Activated naive CD4-positive, alpha-beta T cell treated with anti-CD3 and anti-CD28 coated beads, Interleukin-2, amount 50 U/mL, for 16 hours (primary cell): Measurements from ENCODE around the gene TRIM65.
"Not testable (repeated sequence)": the region's sequence is repeated elsewhere in the genome, so short reads cannot be mapped to it uniquely, and the experiment has no call there.

Experiments
- DNase-seq: peaks from one replicate; pipeline ENCODE4 v3.0.0-alpha.2; 2020

TRIM65 gene

DNA sequence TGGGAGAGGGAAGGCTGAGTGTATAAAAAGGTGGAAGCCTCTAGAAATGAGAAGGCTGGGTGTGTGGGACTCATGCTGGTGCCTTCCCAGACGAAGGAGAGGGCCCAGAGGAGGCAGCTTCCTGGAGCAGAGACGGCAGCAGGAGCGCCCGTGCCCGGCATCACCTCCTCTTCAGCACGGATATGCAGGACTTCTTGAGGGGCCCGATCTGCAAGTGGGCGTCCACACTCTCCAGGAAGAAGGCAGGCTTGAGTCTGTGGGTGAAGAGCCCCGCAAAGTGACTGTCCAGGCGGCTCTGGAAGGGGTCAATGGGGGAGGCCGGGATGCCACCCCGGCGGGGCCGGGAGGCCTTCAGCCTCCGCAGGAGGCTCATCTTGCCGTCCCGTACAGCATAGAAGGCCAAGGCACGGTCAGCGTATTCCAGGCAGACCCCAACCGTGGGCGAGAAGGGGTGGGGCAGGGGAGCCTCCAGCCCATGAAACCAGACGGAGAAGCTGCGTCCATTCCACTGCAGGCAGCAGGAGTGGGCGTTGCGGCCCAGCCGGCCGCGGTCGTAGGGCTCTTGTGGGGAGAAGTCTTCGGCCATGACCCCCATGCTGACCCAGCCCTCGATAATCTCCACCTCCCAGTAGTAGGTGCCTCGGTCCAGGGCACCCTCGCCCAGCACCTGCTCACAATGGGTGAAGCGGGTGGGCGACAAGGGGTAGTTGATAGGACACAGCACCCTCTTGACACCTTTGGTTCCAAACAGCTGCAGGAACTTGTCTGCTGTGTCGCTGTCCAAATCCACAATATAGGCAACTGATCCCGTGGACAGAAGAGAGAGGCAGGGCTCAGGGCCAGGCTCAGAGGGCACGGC, 22.2 kb downstream of the TRIM65 start:
- DNase-seq, result no peak

DNA sequence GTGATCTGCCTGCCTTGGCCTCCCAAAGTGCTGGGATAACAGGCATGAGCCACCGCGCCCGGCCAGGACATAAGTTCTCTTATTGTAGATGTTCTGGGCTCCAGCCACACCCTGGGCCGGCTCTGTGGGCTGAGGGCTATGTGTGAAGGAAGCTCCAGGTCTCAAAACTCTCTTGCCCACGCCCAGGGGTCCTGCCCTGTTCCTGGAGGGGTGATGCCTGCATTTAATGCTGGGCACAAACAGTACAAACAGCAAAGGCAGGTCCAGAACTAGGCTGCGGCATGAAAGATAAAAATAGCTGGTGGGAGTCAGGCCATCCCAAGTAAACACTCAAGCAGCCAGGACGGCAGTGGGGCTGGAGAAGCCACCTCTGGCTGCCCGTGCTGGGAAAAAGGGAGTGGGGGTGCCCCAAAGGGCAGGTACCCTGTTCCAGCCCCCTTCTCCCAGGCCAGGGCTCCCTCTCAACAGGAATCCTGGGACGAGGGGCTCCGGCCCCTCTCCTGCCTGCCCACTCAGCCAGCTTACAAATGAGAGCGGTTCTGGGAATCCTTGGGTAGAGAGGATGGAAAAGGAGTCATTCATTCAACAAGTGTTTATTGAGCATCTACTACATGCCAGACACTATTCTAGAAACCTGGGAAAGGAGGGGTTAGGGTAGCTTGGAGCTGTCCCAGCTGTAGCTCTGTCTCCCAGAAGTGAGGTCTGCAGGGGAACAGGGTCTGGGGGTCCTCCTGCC, 23.0 kb downstream of the TRIM65 start:
- no peak for DNase-seq

DNA sequence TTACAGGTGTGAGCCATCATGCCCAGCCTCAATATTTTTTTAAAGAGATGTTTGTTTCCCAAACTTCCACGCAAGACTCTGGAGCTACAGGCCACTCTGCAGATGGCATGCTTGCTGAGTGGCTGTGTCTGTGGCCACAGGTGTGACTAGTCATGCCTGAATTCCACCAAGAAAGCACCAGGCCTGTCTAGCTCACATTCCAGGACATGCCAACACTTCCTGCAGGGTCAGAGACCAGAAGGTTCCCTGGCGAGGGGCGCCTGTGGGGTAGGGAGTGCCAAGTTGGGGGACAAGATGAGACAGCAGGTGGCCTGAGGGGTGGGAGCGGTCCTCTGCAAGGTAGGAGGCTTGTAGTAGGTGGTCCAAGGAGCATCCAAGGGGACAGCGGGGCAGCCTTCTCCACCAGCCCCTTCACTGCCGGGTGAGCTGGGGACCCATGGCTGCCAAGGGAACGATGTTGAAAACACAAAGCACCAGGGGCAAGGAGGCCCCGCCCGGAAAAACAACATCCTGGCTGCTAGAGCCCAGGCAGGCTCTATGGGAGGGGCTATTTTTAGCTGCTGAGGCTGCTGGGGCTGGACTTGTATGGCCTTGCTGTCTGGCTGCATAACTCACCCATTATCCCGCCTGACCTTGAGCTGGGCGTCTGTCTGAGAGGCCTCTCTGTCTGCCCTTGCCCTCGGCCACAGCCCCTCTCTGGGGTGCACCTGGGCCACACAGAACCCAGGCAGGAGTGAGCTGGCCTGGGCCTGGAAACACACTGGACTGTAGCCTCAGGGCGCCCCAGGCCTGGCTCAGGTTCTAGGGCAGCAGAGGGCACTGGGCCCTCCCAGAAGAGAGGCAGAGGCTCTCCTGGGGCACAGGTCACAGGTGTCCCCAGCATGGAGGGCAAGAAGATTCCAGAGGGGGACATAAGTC, 24.1 kb downstream of the TRIM65 start:
- peak; percentile 26 for DNase-seq

DNA sequence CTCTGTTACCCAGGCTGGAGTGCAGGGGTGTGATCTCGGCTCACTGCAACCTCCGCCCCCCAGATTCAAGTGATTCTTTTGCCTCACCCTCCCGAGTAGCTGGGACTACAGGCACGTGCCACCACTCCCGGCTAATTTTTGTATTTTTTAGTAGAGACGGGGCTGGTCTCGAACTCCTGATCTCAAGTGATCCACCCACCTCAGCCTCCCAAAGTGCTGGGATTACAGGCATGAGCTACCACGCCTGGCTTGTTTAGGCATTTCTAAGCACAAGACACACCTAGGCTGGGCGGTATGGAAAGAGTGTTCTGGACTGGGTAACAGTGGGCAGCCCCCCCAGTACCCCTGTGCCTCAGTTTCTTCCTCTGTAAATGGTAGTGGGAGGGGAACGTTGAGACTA, 26.5 kb downstream of the TRIM65 start:
- not testable (repeated sequence) for DNase-seq

DNA sequence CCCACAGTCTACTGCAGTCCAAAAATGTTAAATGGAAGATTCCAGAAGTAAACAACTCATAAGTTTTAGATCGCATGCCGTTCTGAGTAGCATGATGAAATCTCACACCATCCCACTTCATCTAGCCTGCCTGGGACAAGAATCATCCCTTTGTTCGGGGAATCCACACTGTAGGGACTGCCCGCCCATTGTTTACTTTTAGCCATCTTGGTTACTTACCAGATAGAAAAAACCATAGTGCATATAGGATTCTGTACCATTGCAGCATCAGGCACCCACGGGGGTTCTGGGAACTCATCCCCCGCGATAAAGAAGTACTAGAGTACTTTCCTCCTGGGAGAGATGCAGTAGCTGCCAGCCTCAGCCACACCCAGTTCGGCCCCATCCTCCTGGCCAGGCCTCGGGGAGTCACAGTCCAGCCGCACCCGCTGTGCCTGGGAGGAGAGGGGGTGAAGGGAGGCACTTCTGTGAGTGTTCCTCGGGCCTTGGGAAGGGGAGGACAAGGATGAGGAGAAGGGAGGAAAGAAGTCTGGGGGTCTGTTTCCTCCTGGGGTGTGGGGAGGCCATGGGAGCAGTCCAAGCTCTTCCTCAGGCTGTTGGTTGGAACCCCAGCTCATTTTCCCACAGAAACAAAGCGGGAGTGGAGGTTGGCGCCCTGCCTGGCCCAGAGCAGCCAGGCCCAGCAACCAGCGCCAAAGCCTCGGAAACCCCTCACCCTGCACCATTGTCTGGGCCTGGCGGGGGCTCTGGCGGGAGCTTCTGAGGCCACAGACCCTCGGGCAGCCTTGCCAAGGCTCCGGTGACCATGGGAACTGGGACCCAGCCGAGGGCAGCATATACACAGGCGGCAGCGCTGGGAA, 27.2 kb downstream of the TRIM65 start:
- DNase-seq, result no peak

DNA sequence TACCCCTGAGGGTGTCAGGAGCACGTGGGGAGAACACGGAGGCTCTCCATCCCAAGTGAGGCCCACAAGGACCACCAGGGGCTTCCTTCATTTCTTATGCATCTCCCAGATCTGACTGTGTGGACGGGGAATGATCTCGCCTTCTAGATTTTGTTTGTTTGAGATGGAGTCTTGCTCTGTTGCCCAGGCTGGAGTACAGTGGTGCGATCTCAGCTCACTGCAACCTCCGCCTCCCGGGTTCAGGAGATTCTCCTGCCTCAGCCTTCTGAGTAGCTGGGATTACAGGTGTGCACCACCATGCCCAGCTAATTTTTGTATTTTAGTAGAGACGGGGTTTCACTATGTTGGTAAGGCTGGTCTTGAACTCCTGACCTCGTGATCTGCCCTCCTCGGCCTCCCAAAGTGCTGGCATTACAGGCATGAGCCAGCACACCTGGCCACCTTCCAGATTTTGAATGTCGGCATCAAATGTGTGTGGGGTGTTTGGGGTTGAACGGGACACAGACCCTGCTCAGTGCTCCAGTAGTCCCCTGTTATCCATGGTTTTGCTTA, 27.9 kb downstream of the TRIM65 start:
- not testable (repeated sequence) for DNase-seq

DNA sequence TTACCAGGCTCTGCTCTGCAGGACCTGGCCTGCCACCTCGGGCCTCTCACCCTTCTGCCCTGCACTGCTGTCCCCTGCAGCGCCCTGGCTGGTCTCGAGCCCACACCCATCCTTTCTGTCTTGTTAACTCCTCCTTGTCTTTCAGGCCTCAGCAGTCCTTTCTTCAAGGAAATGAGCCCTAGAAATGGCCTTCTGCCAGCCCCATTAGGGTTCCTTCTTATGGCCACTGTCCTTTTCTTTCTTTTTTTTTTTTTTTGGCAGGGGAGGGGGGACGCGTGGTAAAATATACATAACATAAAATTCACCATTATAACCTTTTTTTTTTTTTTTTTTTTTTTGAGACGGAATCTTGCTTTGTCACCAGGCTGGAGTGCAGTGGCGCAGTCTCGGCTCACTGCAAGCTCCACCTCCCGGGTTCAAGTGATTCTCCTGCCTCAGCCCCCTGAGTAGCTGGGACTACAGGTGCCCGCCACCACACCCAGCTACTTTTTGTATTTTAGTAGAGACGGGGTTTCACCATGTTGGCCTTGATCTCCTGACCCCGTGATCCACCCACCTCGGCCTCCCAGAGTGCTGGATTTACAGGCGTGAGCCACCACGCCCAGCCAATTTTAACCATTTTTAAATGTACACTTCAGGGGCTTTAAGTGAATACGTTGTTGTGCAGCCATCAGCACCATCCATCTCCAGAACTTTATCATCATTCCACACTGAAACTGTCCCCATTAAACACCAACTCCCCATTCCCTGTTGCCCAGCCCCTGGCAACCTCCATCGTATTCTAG, 31.2 kb downstream of the TRIM65 start:
- not testable (repeated sequence) for DNase-seq

DNA sequence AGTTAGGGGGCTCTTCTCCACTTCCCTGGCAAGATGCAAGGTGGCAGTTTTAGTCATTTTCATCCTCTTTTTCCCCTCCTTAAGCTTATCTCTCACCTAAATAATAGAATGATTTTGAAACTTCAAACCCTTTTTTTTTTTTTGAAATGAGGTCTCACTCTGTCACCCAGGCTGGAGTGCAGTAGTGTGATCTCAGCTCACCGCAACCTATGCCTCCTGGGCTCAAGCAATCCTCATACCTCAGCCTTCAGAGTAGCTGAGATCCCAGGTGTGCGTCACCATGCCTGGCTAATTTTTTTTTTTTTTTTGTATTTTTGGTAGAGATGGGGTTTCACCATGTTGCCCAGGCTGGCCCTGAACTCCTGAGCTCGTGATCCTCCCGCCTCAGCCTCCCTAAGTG, 31.9 kb downstream of the TRIM65 start:
- DNase-seq, result not testable (repeated sequence)

DNA sequence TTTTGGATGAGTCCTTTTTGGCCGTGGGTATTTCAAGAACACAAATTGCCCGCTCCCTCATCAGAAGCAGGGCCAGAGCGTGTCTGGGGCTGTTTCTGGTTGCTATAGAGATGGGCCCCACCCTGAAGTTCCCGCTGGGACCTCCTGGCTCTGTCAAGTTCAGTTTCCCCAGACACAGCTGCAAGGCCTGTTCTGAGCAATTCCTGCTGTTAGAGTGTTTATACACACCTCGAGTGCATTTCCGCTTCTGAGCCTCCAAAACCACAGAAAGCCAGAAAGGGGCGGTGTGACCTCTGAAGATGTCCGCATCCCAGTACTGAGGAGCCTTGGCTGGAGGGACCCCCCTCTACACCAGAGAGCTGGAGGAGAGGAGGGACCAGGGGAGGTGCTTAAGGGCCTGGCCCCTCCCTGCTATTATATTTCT, 32.3 kb downstream of the TRIM65 start:
- DNase-seq, result no peak

DNA sequence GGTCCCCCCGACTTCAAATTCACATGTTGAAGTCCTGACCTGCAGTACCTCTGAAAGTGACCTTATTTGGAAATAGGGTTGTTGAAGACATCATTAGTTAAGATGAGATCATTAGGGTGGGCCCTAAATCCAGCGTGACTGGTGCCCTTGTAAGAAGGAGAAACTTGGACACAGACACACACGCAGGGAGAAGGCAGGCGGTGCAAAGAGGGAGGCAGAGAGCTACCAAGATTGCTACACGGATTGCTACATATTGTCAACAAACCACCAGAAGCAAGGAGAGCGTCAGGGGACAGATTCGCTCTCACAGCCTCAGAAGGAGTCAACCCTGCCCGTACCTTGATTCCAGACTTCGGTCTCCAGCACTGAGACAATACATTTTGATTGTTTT, 34.8 kb downstream of the TRIM65 start:
- DNase-seq, result no peak

DNA sequence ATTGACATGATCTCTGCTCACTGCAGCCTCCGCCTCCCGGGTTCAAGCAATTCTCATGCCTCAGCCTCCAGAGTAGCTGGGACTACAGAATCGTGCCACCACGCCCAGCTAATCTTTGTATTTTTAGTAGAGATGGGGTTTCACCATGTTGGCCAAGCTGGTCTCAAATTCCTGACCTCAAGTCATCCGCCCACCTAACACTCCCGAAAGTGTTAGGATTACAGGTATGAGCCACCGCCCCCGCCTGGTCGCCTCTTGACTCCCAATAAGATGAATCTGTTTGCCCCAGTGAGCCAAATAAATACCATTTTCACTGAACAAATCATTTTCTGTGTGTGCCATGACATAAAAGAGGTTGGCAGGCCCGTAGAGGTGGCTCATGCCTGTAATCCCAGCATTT, 37.4 kb downstream of the TRIM65 start:
- DNase-seq, result not testable (repeated sequence)

DNA sequence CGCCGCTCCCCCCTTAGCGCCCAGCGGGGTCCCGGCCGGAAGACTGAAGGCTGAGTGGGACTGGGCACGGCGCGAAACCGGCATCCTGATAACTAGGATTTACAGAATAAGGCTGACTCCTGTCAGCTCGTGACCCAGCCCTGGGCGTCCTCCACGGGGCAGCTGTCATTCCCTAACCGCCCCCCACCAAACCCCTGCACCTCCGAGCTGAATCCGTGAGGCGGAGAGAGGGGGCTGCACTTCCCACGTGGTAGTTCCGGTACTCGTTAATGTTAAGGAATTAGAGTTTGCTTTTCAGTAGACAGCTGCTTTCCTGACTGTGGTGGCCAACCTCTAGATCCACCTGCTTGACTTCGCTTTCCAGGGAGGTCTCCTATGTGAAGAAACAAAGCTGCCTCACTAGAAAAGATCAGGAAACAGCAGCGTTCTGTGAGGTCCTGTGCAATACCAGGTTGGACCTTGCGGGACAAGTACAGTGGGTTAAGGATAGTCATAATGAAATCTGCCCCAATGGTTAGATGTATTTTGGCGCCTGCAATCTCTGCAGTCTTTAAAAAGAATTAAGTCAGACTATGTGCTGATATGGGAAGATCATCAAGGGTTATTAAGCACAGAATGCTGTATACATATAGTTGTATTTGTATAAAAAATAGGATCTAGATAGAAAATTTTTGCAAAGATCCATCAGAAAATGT, 40.5 kb downstream of the TRIM65 start:
- no peak for DNase-seq

DNA sequence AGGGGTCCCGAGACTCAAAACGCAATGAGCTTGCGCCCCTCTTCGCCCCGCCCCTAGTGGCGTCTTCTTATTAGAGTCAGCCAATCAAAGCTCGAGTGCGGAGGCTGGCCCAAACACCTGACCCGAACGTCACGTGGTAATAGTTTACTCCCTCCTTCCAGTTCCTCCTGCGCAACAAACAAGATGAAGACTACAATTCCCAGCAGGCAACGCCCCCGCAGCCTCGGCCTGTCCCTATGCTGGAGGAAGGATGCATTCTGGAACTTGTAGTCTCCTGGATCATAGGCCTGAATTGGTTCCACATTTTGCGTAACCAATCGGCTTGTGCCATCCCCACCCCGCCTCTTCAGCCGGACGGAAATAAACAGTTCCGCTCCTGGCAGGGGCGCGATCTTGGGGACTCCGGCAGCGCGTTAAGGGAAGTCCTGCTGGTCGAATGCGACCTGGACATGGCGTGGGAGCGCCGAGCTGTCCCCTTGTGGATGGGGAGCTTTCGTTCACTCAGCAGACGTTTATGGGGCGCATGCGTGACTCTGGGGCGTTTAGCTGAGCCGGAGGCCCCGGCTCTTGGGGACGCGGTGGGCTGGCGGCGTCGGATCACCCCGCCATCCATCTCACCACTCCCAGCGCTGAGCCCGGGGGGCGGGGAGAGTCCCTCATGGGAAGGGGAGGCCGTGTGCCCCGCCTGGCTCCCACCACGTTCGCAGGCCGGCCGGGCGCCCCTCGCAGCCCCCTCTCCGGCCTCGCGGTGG, 41.3 kb downstream of the TRIM65 start, which contains the start of gene WBP2:
Gene WBP2 (minus strand): TSS at position 26 of the 752 bp plus-strand sequence. CDS start 38 bp downstream, outside the sequence.
- DNase-seq, result peak; percentile 98

DNA sequence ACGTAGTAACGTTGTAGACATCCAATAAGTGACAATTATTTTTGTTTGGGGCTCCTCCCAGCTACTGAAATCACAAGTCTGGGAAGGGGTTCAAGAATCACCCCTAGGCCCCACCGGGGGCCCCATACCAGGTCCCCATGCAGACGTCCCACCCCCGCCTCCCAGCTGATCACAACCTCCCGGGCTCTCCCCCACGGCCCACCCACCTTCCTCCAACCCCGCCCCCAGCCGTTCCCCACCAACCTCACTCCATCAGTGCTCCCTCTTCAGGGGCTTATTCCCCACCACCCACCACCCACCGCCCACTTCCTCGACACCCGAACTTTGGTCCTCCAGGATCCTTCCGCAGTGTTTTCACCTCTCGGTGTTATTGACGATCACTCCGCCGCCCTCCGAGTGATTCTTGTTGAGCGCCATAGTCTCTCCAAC, 41.9 kb downstream of the TRIM65 start:
- no peak for DNase-seq

DNA sequence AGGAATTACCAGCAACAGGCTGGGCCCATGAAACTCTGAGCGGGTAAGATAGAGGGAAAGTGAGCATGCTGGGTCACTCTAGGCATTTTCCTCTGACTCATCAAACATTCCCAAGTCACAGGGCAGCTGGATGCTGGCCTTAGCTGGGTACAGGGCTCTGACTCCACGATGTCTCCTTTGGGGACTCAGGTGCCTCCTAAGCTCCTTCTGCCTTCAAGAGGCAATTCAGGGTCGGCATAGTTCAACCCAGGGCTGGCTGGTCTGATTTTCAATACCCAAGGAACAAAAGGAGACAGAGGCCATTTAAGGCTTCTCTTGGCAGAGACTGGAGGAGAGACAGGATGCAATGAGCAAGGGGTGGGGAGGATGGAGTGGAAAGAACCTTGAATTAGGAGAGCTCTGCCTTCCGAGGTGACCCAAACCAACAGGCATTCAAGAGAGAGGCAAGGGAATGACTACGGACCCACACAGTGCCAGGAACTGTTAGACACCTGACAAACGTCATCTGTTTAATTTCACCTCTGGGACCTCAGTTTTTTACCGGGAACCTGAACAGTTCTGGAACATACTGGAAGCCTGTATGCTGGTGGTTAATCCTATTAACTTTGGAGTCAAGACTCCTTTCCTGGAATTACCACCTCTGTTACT, 42.5 kb downstream of the TRIM65 start:
- no peak for DNase-seq

DNA sequence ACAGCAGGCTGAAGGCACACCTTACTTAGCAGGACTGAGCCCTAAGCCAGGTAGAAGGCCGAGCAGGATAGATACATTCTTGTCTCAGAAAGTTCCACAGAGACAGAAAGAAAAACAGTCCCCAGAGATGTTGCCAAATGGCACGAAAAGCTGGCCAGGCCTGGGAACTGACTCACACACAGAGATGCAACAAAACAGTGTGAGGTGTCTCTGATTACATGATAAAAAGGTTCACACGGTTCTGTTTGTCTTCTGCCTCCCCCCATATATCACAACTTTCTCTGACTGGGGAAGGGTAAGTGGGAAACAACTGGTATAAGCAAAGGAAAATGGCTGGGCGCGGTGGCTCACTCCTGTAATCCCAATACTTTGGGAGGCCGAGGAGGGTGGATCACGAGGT, 43.3 kb downstream of the TRIM65 start:
- no peak for DNase-seq

DNA sequence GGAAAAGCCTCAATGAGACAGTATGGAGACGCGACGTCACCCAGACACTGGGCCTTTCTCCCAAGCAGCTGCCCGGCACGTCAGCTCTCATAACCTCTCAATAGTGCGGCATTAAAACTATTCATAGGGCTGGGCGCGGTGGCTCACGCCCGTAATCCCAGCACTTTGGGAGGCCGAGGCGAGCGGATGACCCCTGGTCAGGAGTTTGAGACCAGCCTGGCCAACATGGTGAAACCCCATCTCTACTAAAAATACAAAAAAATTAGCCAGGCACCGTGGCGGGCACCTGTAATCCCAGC, 45.1 kb downstream of the TRIM65 start:
- DNase-seq, result not testable (repeated sequence)

DNA sequence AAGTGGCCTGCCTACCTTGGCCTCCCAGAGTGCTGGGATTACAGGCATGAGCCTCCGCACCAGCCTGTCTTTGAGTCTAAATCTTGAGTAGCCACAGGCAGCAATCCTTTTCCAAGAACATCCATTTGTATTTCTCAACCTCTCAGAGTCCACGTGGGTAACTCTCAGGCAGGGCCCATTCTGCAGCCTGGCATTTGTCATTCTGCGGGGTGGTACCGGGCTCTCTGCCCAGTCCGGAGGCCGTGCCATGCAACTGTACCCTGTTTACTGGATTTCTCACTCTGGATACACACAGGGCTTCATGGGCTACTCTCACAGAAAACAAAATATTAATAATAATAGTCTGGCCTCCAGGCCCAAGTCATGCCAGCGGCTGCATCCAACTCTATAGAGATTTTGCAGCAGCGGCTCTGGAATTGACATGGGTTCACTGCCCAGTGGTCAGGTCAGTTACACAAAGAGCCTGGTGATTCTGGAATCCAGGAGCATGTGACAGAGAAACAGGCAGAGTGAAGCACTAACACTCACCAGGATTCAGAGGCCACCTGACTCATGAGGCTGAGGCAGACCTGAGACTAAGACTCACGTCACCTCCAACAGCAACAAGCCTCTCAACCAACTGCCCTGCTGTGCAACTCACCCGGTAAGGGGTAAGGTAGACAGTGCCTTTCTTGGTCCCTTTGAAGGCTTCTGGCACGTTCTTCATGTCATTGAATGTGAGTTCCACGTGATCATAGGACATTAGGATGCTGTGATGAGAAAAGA, 45.6 kb downstream of the TRIM65 start:
- DNase-seq, result no peak
